A673 (cell line): ENCODE measurements around the gene P2RX3.

Experiments used
- CTCF ChIP-seq: fragments of 300-800, 200-600 bp; sonication (generic); conservative IDR thresholded peaks from 2 replicates; pipeline ENCODE4 v1.5.1; 2017; ENCODE audit warnings: low read depth, mild to moderate bottlenecking, antibody characterized with exemption, low read length, moderate library complexity, mixed read lengths
- EZH2 ChIP-seq: fragments of 200-600 bp; sonication (generic); IDR thresholded peaks from 2 replicates; pipeline ENCODE4 v1.6.1; 2017; ENCODE audit warnings: borderline replicate concordance, low read depth, mild to moderate bottlenecking, mixed read lengths, antibody characterized with exemption, low read length; ENCODE audit not compliant: poor library complexity, severe bottlenecking

DNA sequence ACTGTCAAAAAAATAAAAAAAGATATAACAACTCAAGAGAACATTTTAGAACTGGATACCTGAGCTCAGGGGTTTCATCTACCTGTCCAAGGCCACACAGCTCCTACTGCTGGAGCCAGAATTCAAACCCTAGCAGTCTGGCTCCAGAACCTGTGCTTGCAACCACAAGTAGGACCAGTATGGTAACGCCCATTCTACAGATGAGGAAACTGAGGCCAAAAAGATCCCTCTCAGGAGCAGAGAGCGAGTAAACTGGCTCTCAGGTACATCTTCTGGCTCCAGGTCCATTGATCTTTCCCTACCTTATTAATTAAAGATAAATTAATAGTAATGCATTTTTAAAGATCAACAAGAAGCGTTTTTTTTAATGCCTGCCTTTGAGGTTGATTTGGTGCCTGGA lies 19.2 kb downstream of the P2RX3 start:
- TF ChIP-seq CTCF: no peak
- no peak for TF ChIP-seq EZH2
